Measurements from ENCODE around the gene GPR63.

DNA sequence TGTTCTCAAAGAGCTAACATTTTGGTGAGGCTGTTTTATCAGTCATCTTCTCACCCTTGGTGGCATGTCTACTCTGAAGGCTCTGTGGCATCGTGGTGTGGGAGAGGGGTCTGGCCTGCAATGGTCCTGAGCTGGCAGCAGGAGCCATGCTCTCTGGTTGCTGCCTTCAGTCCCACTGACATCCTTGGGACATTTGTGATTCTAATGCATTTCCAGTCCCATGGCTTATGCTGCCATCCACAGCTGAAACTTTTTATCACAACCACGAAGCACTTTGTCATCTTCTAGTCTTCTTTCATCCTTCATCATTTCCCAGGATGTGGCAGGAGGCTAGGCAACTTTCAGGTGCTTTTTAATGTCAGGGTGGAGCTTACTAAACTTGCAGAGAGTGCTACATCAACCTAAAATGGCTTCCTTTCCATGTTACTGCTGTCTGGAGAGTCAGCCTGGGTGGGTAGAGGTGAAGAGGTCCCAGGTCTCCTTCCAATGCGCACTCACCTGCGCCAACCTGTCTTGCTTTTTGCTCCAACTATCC is 77.1 kb downstream of the GPR63 start:
- TF ChIP-seq SIN3A (IDR thresholded peaks at IDR 0.05; ENCODE audit: borderline replicate concordance, insufficient read depth, low read length), result no peak
- no peak for TF ChIP-seq POLR2AphosphoS5 (IDR thresholded peaks at IDR 0.05; ENCODE audit: low read depth, low read length)
- TF ChIP-seq, protein P1, sequence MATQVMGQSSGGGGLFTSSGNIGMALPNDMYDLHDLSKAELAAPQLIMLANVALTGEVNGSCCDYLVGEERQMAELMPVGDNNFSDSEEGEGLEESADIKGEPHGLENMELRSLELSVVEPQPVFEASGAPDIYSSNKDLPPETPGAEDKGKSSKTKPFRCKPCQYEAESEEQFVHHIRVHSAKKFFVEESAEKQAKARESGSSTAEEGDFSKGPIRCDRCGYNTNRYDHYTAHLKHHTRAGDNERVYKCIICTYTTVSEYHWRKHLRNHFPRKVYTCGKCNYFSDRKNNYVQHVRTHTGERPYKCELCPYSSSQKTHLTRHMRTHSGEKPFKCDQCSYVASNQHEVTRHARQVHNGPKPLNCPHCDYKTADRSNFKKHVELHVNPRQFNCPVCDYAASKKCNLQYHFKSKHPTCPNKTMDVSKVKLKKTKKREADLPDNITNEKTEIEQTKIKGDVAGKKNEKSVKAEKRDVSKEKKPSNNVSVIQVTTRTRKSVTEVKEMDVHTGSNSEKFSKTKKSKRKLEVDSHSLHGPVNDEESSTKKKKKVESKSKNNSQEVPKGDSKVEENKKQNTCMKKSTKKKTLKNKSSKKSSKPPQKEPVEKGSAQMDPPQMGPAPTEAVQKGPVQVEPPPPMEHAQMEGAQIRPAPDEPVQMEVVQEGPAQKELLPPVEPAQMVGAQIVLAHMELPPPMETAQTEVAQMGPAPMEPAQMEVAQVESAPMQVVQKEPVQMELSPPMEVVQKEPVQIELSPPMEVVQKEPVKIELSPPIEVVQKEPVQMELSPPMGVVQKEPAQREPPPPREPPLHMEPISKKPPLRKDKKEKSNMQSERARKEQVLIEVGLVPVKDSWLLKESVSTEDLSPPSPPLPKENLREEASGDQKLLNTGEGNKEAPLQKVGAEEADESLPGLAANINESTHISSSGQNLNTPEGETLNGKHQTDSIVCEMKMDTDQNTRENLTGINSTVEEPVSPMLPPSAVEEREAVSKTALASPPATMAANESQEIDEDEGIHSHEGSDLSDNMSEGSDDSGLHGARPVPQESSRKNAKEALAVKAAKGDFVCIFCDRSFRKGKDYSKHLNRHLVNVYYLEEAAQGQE (IDR thresholded peaks at IDR 0.05; ENCODE audit: insufficient read depth in 1 of 2, low read depth in 2 of 2, low read length in 2 of 2), result no peak
- TF ChIP-seq TAF1 (IDR thresholded peaks at IDR 0.05; ENCODE audit: borderline replicate concordance, insufficient read depth, low read length), result no peak
- TF ChIP-seq FOXP2 (optimal IDR thresholded peaks at IDR 0.05; ENCODE audit: borderline replicate concordance, extremely low read depth, extremely low read length, insufficient read depth), result no peak

Data from PFSK-1 (cell line).